WTC11 (cell line): ENCODE data around the gene CD9. TPM values are rescaled to one million over a fixed set of nuclear protein-coding genes. Genes with fewer than 3 reads are reported as not detected.

Source experiments
- ATAC-seq: fragments of 200-7000 bp; cut with Tn5 transposase; 2 replicates; pipeline ENCODE4 v1.10.0; 2021; ENCODE audit warnings: mild to moderate bottlenecking, moderate library complexity
- CTCF ChIA-PET: fragments of 300-600 bp; sonication (Branson Sonifier 250); formaldehyde crosslinking; loops from one replicate; lab custom pipeline; 2021; ENCODE audit warnings: antibody characterized with exemption; lab: Charles Lee
- POLR2A ChIA-PET: fragments of 350-600 bp; sonication (Branson Sonifier 250); formaldehyde crosslinking; loops from one replicate; lab custom pipeline; 2021; ENCODE audit warnings: antibody characterized with exemption; lab: Charles Lee
- DNase-seq: peaks from one replicate; pipeline ENCODE4 v3.0.0; 2021; ENCODE audit warnings: low spot score
- H3K27ac Mint-ChIP-seq: 2 replicates; pipeline ENCODE4 v1.8.0; 2021; ENCODE audit warnings: mixed read lengths
- H3K27me3 Mint-ChIP-seq: 2 replicates; pipeline ENCODE4 v1.8.0; 2021; ENCODE audit warnings: low read depth, mild to moderate bottlenecking, moderate library complexity, mixed read lengths
- H3K36me3 Mint-ChIP-seq: 2 replicates; pipeline ENCODE4 v1.8.0; 2021; ENCODE audit warnings: mixed read lengths
- H3K4me1 Mint-ChIP-seq: 2 replicates; pipeline ENCODE4 v1.8.0; 2022; ENCODE audit warnings: mixed read lengths
- H3K4me3 Mint-ChIP-seq: 2 replicates; pipeline ENCODE4 v1.8.0; 2021; ENCODE audit warnings: mild to moderate bottlenecking, moderate library complexity, mixed read lengths
- H3K9me3 Mint-ChIP-seq: 2 replicates; pipeline ENCODE4 v1.8.0; 2021; ENCODE audit warnings: mixed read lengths
- ATF1 ChIP-seq: sonication (generic); formaldehyde crosslinking; IDR thresholded peaks from 2 replicates; pipeline ENCODE4 v1.8.1; 2023; ENCODE audit warnings: mild to moderate bottlenecking, moderate library complexity, missing genetic modification reagents
- CREM ChIP-seq: sonication (generic); formaldehyde crosslinking; IDR thresholded peaks from 2 replicates; pipeline ENCODE4 v1.8.1; 2022; ENCODE audit warnings: mild to moderate bottlenecking, missing genetic modification reagents, moderate library complexity
- FOXJ3 ChIP-seq: sonication (generic); formaldehyde crosslinking; IDR thresholded peaks from 2 replicates; pipeline ENCODE4 v1.9.0; 2021; ENCODE audit warnings: missing genetic modification reagents, mild to moderate bottlenecking, borderline replicate concordance
- FOXP4 ChIP-seq: sonication (generic); formaldehyde crosslinking; IDR thresholded peaks from 2 replicates; pipeline ENCODE4 v1.8.0; 2022; ENCODE audit warnings: mild to moderate bottlenecking, missing genetic modification reagents
- HMGA2 ChIP-seq: fragments of 250-450 bp; sonication (Bioruptor Pico); IDR thresholded peaks from 2 replicates; pipeline ENCODE4 v1.4.0; 2021; ENCODE audit warnings: mild to moderate bottlenecking, moderate library complexity
- PRDM15 ChIP-seq: sonication (generic); formaldehyde crosslinking; IDR thresholded peaks from 2 replicates; pipeline ENCODE4 v1.8.0; 2022; ENCODE audit warnings: missing genetic modification reagents
- RELA ChIP-seq: sonication (generic); formaldehyde crosslinking; IDR thresholded peaks from 2 replicates; pipeline ENCODE4 v1.8.1; 2022; ENCODE audit warnings: missing genetic modification reagents, mild to moderate bottlenecking, borderline replicate concordance
- SMAD4 ChIP-seq: sonication (generic); formaldehyde crosslinking; IDR thresholded peaks from 2 replicates; pipeline ENCODE4 v1.8.0; 2022; ENCODE audit warnings: mild to moderate bottlenecking, missing genetic modification reagents
- SOX15 ChIP-seq: fragments of 250-450 bp; sonication (Bioruptor Pico); IDR thresholded peaks from 2 replicates; pipeline ENCODE4 v1.9.0; 2021; ENCODE audit warnings: mild to moderate bottlenecking
- ZBTB21 ChIP-seq: sonication (generic); formaldehyde crosslinking; IDR thresholded peaks from 2 replicates; pipeline ENCODE4 v1.8.1; 2023; ENCODE audit warnings: mild to moderate bottlenecking, missing genetic modification reagents, borderline replicate concordance
- ZBTB43 ChIP-seq: sonication (generic); formaldehyde crosslinking; IDR thresholded peaks from 2 replicates; pipeline ENCODE4 v1.8.1; 2023; ENCODE audit warnings: mild to moderate bottlenecking, missing genetic modification reagents
- ZNF219 ChIP-seq: sonication (generic); formaldehyde crosslinking; IDR thresholded peaks from 2 replicates; pipeline ENCODE4 v1.8.0; 2023; ENCODE audit warnings: missing genetic modification reagents, mild to moderate bottlenecking, borderline replicate concordance
- total RNA-seq: library from RNA; stranded (reverse); gene quantifications from 3 replicates; pipeline ENCODE4 v1.2.3, GENCODE V29; 2021
- TF ChIP-seq, protein P1 (sequence below): sonication (generic); formaldehyde crosslinking; IDR thresholded peaks from 2 replicates; pipeline ENCODE4 v1.8.1; 2023; ENCODE audit warnings: mild to moderate bottlenecking, moderate library complexity, missing genetic modification reagents
- TF ChIP-seq, protein P2 (sequence below): sonication (generic); formaldehyde crosslinking; IDR thresholded peaks from 2 replicates; pipeline ENCODE4 v1.8.1; 2023; ENCODE audit warnings: mild to moderate bottlenecking, missing genetic modification reagents, moderate library complexity
- TF ChIP-seq, protein P3 (sequence below): sonication (generic); formaldehyde crosslinking; conservative IDR thresholded peaks from 2 replicates; pipeline ENCODE4 v1.8.1; 2022; ENCODE audit warnings: mild to moderate bottlenecking, missing genetic modification reagents
- TF ChIP-seq, protein P4 (sequence below): fragments of 250-450 bp; sonication (Bioruptor Pico); conservative IDR thresholded peaks from 2 replicates; pipeline ENCODE4 v1.9.0; 2021; ENCODE audit warnings: mild to moderate bottlenecking

CD9 gene
- total RNA-seq, 1 experiment from 2014 or later = 260 TPM

DNA sequence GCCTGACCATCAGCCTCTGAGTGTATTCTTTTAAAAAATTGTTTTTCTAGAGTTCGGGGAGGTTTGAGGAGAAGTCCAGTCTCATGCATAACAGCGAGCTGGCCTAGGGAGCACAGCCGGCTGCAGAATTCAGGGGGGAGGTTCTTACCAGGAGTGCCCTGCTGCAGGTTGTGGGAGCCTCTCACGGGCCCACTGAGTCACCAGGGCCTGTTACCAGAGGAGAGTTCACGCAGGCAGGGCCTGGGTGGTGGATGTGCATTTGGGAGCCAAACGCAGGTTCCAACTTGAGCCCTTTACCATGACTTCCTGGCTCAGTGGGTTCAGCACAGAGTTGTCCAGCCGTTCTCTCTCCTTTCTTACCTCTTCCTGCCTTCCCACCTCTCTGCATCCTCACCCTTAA is 14.4 kb downstream of the CD9 start:
- Mint-ChIP-seq H3K9me3 (no peaks in the 10 kb centered on the region), H3K27ac (peak overlapping the region; percentile 100), H3K27me3 (no peaks in the 10 kb centered on the region), H3K4me1 (peaks cover 97% of the 10 kb centered on the region), H3K36me3 (peaks cover 46% of the 10 kb centered on the region), H3K4me3 (peak overlapping the region; percentile 58)
- peak; percentile 56 for ATAC-seq
- CTCF ChIA-PET = interaction anchor here (0.8 to 5.4 kb wide), 15 partner anchors 8 to 227 kb away, joined by 3 to 70 read pairs (median 4); partner anchors contain the start of gene CD9
- no peak for DNase-seq
- TF ChIP-seq CREM (CRISPR knock-in tag) (no peak), SOX15 (CRISPR knock-in tag) (no peak)
- TF ChIP-seq, protein P1, sequence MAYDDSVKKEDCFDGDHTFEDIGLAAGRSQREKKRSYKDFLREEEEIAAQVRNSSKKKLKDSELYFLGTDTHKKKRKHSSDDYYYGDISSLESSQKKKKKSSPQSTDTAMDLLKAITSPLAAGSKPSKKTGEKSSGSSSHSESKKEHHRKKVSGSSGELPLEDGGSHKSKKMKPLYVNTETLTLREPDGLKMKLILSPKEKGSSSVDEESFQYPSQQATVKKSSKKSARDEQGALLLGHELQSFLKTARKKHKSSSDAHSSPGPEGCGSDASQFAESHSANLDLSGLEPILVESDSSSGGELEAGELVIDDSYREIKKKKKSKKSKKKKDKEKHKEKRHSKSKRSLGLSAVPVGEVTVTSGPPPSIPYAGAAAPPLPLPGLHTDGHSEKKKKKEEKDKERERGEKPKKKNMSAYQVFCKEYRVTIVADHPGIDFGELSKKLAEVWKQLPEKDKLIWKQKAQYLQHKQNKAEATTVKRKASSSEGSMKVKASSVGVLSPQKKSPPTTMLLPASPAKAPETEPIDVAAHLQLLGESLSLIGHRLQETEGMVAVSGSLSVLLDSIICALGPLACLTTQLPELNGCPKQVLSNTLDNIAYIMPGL (CRISPR knock-in tag) = no peak
- TF ChIP-seq, protein P2, sequence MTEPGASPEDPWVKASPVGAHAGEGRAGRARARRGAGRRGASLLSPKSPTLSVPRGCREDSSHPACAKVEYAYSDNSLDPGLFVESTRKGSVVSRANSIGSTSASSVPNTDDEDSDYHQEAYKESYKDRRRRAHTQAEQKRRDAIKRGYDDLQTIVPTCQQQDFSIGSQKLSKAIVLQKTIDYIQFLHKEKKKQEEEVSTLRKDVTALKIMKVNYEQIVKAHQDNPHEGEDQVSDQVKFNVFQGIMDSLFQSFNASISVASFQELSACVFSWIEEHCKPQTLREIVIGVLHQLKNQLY (CRISPR knock-in tag) = no peak
- TF ChIP-seq, all 79 proteins: peak for 0
- POLR2A ChIA-PET = interaction anchor here (1.1 to 2.7 kb wide), 6 partner anchors 10 to 64 kb away, joined by 3 to 25 read pairs (median 5); no protein-coding TSS in a partner anchor

DNA sequence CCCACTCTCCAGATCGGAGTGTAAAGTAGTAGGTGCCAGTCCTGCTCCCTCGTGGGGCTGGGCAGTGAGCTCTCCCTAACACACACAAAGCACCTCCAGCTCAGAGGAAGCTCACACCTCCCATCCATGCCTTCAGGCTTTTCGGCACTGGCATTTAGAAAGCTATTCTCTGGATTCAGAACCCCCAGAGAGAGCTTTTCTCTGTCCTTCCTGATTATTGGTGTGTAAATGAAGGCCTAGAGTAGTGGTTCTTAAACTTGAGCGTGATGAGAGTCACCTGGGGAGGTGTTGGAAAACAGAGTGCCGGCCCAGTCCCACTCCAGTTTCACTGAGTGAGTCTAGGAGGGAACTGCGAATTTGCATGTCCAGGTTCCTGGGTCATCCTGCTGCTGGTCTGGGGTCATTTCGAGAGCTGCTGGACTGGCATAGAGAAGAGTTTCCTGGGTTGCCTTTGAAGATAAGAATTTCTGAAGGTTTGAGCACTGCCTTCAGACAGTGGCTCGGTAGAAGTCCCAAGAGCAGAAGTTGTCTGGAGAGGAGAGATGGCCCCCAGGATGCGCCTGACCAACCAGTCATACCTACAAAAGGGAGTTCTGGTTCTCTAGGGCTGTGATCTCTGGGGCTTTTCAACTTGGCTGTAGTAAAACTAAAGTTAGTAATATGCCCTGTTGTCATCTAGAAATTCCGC is 15.1 kb downstream of the CD9 start:
- ChIA-PET CTCF (interaction anchor here (0.6 to 5.4 kb wide), 16 partner anchors 8 to 227 kb away, joined by 3 to 70 read pairs (median 4); partner anchors contain the start of genes CD9 and PLEKHG6), POLR2A (interaction anchor here (1.1 to 2.7 kb wide), 7 partner anchors 9 to 63 kb away, joined by 3 to 25 read pairs (median 4); no protein-coding TSS in a partner anchor)
- TF ChIP-seq SMAD4 (CRISPR knock-in tag) (no peak), ATF1 (CRISPR knock-in tag) (no peak), ZBTB21 (CRISPR knock-in tag) (no peak), HMGA2 (no peak), FOXJ3 (CRISPR knock-in tag) (no peak), FOXP4 (CRISPR knock-in tag) (no peak; the same call in 1 of the 2 replicates), ZNF219 (CRISPR knock-in tag) (no peak), PRDM15 (CRISPR knock-in tag) (no peak), ZBTB43 (CRISPR knock-in tag) (peak; percentile 94; the same call in 1 of the 2 replicates), RELA (CRISPR knock-in tag) (no peak)
- TF ChIP-seq, protein P3, sequence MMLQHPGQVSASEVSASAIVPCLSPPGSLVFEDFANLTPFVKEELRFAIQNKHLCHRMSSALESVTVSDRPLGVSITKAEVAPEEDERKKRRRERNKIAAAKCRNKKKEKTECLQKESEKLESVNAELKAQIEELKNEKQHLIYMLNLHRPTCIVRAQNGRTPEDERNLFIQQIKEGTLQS (CRISPR knock-in tag) = no peak
- TF ChIP-seq, protein P4, sequence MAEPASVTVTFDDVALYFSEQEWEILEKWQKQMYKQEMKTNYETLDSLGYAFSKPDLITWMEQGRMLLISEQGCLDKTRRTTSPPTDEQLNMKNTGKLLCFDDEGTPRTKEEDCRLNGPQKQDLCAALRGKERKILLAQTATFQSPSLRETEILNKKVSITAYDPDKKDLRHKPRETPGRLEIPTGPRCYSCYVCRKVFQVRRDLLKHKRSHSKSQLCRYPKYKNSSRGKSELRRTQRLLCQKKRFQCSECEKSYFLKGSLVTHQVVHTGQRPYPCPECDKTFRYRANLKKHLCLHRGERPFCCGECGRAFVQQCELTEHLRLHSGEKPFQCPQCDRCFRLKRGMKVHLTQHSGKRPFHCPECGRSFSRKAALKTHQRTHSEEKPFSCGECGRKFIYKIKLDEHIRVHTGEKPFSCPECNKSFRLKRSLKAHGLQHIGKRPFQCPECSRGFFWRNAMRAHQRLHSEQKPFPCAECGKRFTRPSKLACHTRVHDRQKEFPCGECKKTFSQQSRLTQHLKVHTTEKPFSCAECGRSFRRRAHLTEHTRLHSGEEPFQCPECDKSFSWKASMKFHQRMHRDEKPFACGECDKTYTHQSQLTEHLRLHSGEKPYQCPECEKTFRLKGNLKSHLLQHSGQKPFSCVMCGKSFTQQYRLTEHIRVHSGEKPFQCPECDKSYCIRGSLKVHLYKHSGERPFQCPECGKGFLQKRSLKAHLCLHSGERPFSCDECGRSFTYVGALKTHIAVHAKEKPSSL (CRISPR knock-in tag) = no peak

More for the DNA sequence above, 15.1 kb downstream of the CD9 start:
- peak; percentile 66 for DNase-seq
- peaks cover 97% of the 10 kb centered on the region for H3K4me1 Mint-ChIP-seq
- no peaks in the 10 kb centered on the region for H3K9me3 Mint-ChIP-seq
- ATAC-seq = peak; percentile 84
- peak overlapping the region; percentile 100 for H3K27ac Mint-ChIP-seq
- H3K36me3 Mint-ChIP-seq = peaks cover 45% of the 10 kb centered on the region
- peak overlapping the region; percentile 58 for H3K4me3 Mint-ChIP-seq
- H3K27me3 Mint-ChIP-seq = no peaks in the 10 kb centered on the region
